ENCODE measurements around the gene MINK1. TPM values are rescaled to one million over a fixed set of nuclear protein-coding genes. Genes with fewer than 3 reads are reported as not detected.

The MINK1 gene
- total and polyA plus RNA-seq, 2 of the 13 experiments (the other 11 are each of a cell fraction or from before 2014, with no cell fraction given), result 17.2 to 63.9 TPM

DNA sequence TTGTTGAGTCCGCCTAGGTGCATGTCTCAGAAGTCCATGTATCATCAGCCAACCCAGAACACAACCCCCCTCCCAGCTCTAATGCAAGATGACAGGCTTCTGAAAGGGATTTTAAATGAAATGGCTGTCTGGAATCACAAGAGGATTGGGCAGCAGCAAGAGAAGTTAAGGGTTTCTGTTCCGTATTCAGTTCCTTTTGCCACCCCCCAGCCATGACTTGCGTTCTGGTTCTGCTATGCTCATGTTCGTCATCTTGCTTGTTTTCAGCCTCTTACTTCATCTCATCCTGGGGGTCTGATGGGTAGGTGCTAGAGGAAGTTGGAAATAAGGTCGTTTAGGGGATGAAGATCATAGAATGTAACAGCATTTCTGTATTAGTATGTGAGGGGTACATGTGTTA is 12.0 kb downstream of the MINK1 start:
- BruUV-seq (replicated peaks), result no TSS peak
- Histone ChIP-seq H3K4me1 (ENCODE audit: insufficient read depth, low read length) (peaks cover 52% of the 10 kb centered on the region), H3K9ac (ENCODE audit: insufficient read depth, low read depth, low read length) (no peak overlapping the region), H2AFZ (ENCODE audit: low read length) (no peak overlapping the region), H3K27me3 (ENCODE audit: control insufficient read depth in 1 of 2, insufficient read depth in 2 of 2, low read length in 2 of 2) (no peaks in the 10 kb centered on the region), H3K79me2 (ENCODE audit: insufficient read depth, low read length) (peaks cover 84% of the 10 kb centered on the region), H3K36me3 (replicated peaks in 1 of 2; ENCODE audit: control insufficient read depth in 1 of 2, insufficient read depth in 2 of 2, low read length in 2 of 2) (peaks cover 3 to 20% of the 10 kb centered on the region in 2 experiments; a peak in 4 of 5 replicates), H4K20me1 (ENCODE audit: insufficient read depth, low read length) (peaks cover 31% of the 10 kb centered on the region), H3K4me2 (ENCODE audit: low read depth, low read length) (no peak overlapping the region), H3K27ac (ENCODE audit: extremely low read length, insufficient read depth, low read length) (no peak overlapping the region), H3K4me3 (replicated peaks in 1 of 3; ENCODE audit: insufficient read depth in 1 of 3, low read depth in 2 of 3, low read length in 3 of 3) (no peak overlapping the region), H3K9me3 (ENCODE audit: low read length) (no peaks in the 10 kb centered on the region)
- TF ChIP-seq, protein P1, sequence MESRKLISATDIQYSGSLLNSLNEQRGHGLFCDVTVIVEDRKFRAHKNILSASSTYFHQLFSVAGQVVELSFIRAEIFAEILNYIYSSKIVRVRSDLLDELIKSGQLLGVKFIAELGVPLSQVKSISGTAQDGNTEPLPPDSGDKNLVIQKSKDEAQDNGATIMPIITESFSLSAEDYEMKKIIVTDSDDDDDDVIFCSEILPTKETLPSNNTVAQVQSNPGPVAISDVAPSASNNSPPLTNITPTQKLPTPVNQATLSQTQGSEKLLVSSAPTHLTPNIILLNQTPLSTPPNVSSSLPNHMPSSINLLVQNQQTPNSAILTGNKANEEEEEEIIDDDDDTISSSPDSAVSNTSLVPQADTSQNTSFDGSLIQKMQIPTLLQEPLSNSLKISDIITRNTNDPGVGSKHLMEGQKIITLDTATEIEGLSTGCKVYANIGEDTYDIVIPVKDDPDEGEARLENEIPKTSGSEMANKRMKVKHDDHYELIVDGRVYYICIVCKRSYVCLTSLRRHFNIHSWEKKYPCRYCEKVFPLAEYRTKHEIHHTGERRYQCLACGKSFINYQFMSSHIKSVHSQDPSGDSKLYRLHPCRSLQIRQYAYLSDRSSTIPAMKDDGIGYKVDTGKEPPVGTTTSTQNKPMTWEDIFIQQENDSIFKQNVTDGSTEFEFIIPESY (CRISPR knock-in tag; IDR thresholded peaks at IDR 0.05), result no peak
- no peak for TF ChIP-seq ISL2 (CRISPR knock-in tag; IDR thresholded peaks at IDR 0.05)
- TF ChIP-seq, protein P2, sequence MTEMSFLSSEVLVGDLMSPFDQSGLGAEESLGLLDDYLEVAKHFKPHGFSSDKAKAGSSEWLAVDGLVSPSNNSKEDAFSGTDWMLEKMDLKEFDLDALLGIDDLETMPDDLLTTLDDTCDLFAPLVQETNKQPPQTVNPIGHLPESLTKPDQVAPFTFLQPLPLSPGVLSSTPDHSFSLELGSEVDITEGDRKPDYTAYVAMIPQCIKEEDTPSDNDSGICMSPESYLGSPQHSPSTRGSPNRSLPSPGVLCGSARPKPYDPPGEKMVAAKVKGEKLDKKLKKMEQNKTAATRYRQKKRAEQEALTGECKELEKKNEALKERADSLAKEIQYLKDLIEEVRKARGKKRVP (CRISPR knock-in tag; IDR thresholded peaks at IDR 0.05), result no peak
- TF ChIP-seq ZNF616 (CRISPR knock-in tag; IDR thresholded peaks at IDR 0.05; ENCODE audit: low read depth), result no peak
- TF ChIP-seq, protein P3, sequence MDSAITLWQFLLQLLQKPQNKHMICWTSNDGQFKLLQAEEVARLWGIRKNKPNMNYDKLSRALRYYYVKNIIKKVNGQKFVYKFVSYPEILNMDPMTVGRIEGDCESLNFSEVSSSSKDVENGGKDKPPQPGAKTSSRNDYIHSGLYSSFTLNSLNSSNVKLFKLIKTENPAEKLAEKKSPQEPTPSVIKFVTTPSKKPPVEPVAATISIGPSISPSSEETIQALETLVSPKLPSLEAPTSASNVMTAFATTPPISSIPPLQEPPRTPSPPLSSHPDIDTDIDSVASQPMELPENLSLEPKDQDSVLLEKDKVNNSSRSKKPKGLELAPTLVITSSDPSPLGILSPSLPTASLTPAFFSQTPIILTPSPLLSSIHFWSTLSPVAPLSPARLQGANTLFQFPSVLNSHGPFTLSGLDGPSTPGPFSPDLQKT (CRISPR knock-in tag; IDR thresholded peaks at IDR 0.05; ENCODE audit: borderline replicate concordance), result no peak
- TF ChIP-seq HNRNPLL (IDR thresholded peaks at IDR 0.05; ENCODE audit: low read depth, low read length, poor library complexity, severe bottlenecking), result no peak
- TF ChIP-seq, protein P4, sequence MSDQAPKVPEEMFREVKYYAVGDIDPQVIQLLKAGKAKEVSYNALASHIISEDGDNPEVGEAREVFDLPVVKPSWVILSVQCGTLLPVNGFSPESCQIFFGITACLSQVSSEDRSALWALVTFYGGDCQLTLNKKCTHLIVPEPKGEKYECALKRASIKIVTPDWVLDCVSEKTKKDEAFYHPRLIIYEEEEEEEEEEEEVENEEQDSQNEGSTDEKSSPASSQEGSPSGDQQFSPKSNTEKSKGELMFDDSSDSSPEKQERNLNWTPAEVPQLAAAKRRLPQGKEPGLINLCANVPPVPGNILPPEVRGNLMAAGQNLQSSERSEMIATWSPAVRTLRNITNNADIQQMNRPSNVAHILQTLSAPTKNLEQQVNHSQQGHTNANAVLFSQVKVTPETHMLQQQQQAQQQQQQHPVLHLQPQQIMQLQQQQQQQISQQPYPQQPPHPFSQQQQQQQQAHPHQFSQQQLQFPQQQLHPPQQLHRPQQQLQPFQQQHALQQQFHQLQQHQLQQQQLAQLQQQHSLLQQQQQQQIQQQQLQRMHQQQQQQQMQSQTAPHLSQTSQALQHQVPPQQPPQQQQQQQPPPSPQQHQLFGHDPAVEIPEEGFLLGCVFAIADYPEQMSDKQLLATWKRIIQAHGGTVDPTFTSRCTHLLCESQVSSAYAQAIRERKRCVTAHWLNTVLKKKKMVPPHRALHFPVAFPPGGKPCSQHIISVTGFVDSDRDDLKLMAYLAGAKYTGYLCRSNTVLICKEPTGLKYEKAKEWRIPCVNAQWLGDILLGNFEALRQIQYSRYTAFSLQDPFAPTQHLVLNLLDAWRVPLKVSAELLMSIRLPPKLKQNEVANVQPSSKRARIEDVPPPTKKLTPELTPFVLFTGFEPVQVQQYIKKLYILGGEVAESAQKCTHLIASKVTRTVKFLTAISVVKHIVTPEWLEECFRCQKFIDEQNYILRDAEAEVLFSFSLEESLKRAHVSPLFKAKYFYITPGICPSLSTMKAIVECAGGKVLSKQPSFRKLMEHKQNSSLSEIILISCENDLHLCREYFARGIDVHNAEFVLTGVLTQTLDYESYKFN (CRISPR knock-in tag; conservative IDR thresholded peaks at IDR 0.05), result no peak
- TF ChIP-seq ISX (CRISPR knock-in tag; conservative IDR thresholded peaks at IDR 0.05), result no peak
- FAIRE-seq (no peak), DNase-seq (ENCODE audit: low spot score) (no peak), ATAC-seq (no peak)
- POLR2A ChIA-PET, result interaction anchor here (0.9 kb wide), 1 partner anchor 9 kb away, joined by 4 read pairs; no protein-coding TSS in a partner anchor
- in situ Hi-C loops (cut with HindIII; ENCODE audit: extremely low pct_ligation_motif_present, low pct_unique_long_range_greater_than_20kb) (no loop called here), intact Hi-C loops (cut with micrococcal nuclease; ENCODE audit: unreplicated experiment) (no loop called here)
- WGBS (ENCODE audit: low lambda C conversion rate), result 94% methylated on average over 5 of the region's 5 CpGs
- CTCF ChIA-PET (ENCODE audit: low intra/inter-chr PET ratio, low total read pairs), result no interaction called here
